GM21576 (cell line): ENCODE measurements around the gene USP1.

ENCODE experiments used
- ATAC-seq: cut with Tn5 transposase; IDR thresholded peaks from one replicate; pipeline ENCODE4 v1.9.1; 2021; ENCODE audit warnings: mild to moderate bottlenecking, moderate library complexity; ENCODE audit not compliant: unreplicated experiment

The USP1 gene

DNA sequence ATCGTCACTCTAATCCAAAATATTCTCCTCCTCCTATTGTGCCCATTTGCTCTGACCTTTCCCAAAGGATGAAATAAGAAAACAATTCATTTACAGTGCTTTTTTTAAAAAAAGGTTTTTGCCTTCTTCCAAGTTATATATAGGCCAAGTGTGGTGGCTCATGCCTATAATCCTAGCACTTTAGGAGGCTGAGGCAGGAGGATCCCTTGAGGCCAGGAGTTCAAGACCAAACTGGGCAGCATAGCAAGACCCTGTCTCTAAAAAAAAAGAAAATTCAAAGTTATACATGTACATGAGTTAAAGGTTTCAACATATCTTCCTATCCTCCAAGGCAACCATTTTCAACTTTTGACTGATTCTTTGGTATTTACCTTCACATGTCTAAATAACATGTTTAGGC is 10.1 kb upstream of the USP1 start:
- ATAC-seq = no peak

- no peak for ATAC-seq
These were observed 8.5 kb upstream of the USP1 start for GRCh38 chr1:62428351-62428750.

- no peak for ATAC-seq
These were observed 7.3 kb upstream of the USP1 start for GRCh38 chr1:62429581-62429980.

GRCh38 chr1:62433861-62434617 is 2.8 kb upstream of the USP1 start:
- ATAC-seq = no peak

DNA sequence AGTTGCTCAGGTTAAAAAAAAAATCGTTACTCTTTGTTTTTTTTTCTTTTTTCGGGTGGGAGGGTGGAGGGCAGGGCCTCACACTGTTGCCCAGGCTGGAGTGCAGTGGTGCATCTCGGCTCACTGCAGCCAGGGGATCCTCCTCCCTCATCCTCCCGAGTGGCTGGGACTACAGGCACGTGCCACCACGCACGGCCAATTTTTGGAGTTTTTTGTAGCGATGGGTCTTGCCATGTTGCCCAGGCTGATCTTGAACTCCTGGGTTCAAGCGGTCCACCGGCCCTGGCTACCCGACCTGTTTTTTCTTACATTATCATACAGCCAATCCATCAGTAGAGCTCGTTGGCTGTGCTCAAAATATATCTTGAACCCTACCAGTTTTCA is 2.2 kb upstream of the USP1 start:
- ATAC-seq = no peak

DNA sequence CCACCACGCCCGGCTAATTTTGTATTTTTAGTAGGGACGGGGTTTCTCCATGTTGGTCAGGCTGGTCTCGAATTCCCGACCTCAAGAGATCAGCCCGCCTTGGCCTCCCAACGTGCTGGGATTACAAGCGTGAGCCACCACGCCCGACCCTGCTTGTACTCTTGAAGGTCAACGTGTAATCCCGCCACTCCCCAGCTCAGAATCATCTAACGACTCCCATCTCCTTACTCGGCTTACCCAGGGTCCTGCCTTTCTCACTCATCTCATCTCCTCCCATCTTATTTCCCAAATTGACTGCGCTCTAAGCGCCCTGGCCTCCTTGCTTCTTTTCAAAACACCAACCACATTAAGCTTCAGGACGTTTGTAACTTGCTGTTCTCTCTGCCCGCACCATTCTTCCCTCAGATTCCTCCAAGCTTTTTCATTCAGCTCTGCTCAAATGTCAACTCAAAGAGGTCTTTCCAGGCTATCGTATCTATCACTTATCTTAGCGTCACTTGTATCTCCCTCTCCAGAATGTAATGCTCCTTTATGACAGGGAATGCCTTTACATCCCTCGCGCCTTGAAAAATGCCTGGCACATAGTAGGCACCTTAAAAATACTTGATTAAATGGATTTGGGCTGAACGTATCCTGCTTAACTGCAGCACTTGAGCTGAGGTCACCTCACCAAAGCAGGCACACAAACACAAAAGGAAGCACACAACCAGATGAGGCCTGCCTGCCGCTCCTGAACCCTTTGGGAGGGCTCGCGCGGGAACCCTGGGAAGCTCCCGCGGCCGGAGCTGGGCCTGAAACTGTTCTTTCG is 1.4 kb upstream of the USP1 start:
- no peak for ATAC-seq

- peak; percentile 67 for ATAC-seq
These were observed 797 bp upstream of the USP1 start for GRCh38 chr1:62436039-62436465.

DNA sequence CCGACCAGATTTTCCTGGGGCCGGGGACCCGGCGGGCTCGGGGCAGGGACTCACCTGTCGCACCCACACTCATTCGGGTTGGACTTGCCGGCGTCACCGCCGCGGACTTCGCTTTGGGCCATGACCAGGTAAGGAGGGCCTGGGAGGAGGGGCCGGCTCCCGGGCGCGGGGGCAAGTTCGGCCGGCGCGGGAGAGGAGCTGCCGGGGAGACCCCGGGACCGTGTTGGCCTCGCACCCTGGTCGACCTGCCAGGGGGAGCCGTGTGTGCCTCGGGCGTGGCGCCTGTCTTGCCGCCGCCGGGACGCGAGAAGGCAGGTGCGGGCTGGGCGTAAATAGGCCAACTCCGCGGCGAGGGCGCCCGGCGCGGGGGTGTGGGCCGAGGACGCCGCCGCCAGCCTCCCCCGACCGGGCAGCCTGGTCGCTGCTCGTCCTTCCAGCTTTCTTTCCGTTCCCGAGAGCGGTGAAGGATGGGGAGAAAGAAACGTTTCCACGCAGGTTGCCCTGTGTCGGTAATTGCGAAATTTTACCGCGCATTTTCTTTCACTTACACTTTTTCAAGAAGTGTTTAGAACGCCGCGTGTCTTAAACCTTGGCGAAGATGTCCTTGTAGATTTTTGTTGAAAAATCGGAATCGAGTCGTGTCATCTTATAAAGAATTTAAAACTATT is 558 bp downstream of the USP1 start:
- no peak for ATAC-seq

DNA sequence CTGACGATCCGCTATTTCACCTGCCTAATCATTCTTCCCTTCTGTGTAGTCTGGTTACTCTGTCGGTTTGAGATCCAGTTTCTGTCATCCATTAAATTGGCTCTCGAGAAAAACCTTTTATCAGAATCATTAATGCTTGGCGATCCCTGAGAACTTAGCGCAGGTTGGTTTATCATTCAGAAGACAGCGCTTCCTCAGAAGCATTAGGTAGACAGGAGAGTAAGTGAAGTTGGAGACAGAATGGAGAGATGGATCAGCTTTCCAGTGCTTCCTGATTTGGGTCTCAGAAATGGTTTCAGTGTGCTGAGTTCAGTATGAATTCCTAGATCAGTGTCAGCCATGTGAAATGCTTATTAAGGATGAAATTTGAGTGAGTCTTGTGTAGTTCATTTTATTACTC is 1.3 kb downstream of the USP1 start:
- ATAC-seq = no peak

DNA sequence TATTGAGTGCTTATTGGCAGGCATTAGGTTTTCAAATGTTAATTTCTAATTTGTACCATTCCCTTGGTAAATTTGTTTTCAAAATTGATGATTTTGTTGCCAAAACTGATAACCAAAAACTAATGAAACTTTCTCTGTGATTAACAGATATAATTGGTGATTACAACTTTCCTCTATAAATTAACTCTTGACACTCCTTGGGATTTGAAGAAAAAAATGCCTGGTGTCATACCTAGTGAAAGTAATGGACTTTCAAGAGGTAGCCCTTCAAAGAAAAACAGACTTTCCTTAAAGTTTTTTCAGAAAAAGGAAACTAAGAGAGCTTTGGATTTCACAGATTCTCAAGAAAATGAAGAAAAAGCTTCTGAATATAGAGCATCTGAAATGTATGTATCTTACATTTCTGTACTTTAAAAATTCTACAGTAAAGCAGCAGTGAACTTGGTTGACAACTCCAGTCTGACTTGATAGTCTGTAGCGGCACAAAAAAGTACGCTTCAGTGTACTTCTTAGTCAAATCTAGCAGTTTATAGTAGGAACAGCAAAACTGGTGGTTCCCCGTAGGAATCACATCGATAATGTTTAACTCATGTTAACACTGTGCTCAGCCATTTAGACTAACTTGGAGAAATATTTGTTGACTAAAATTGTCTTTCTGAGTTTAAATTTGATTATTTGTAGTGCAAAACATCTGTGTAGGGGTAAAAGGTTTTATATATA is 3.0 kb downstream of the USP1 start:
- peak; percentile 25 for ATAC-seq

GRCh38 chr1:62444701-62445100 is 7.9 kb downstream of the USP1 start:
- no peak for ATAC-seq

DNA sequence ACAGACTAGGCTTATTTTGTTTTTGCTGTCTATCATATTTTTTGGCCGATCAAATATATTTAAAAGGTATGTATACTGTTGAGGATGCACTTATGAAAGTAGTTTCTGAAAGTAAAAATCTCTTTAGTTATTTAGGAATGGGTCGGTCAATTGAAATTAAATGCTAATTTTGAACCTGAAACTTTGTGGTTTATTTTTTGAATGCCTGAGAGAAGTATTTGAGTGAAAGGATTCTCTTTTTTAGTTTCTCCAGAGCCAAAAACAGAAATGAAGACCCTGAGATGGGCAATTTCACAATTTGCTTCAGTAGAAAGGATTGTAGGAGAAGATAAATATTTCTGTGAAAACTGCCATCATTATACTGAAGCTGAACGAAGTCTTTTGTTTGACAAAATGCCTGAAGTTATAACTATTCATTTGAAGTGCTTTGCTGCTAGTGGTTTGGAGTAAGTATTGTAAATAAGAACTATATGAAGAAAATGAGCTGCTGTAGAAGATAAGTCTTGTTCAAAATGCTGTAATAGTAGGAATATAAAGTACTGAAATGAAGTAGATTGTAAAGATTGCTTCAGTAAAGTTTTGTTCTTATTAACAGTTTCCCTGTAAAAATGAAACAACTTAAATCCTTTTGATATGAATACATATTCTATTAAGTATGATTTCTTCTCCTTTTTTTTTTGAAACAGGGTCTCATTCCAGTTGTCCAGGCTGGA is 11.5 kb downstream of the USP1 start:
- ATAC-seq = no peak

- no peak for ATAC-seq
These were observed 13.5 kb downstream of the USP1 start for GRCh38 chr1:62450301-62450700.

DNA sequence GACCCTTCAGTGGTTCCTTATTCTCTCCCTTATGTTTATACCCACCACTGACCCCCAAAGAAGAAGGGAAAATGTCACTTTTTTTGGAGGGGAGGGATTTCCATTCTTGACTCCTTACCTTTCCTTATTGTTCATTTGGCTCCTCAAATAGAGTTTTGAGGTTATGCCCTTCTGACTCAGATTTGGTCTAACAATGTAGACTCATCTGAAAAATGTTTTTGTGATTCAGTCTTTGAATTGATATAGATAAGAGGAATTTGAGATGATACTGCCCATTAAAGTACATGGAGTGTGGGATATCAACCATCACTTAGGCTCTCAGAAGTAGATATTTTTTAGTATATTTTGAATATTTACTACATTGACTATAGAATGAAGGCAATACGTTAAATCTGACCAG is 16.1 kb downstream of the USP1 start:
- ATAC-seq = no peak

- ATAC-seq = no peak
These were observed 21.1 kb downstream of the USP1 start for GRCh38 chr1:62457955-62458354.

DNA sequence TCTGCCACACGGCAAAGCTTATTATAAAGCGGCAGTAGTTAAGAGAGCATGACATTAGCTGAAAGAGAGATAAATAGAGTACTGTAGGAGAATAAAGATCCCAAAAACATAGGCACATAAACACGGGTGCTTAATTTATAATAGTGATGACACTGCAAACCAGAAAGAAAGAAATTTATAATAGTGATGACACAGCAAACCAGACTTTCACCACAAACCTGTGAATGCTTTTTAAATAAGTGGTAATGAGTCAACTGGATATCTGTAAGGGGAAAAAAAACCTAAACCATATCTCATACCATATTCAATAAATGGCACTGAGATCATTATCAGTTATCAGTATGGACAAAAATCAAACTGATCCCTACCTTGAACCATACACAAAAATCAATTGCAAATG is 25.5 kb downstream of the USP1 start:
- no peak for ATAC-seq

GRCh38 chr1:62467092-62467491 is 30.2 kb downstream of the USP1 start:
- no peak for ATAC-seq

DNA sequence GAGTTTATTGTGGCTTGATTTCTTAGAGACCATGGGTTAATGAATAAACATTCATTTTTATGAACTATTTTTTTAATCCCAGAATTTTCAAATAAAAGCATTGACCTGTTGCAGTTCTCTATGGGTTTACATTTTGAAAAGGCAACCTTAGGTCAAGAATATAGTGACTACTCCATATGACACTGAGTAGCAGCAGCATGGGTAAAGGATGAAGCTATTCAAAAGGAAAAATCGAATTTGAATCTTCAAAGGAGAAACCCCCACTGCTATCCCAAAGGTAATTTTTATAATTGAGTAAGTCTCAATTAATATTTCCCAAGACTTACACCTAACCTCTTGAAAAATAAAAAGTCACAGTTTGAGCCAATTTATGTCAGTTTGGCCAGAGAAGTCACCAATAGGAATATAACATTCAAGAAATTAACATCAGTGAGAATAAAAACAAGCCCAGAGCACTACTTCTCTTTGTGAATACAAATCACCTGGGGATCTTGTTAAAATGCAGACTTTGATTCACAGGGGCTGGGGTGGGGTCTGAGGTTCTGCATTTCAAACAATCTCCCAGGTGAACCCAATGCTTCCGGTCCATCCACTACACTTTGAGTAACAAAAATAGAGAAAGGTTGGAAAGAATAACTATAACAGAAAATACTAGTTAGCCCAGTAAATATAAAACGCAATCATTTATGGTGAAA is 39.8 kb downstream of the USP1 start:
- ATAC-seq = no peak

DNA sequence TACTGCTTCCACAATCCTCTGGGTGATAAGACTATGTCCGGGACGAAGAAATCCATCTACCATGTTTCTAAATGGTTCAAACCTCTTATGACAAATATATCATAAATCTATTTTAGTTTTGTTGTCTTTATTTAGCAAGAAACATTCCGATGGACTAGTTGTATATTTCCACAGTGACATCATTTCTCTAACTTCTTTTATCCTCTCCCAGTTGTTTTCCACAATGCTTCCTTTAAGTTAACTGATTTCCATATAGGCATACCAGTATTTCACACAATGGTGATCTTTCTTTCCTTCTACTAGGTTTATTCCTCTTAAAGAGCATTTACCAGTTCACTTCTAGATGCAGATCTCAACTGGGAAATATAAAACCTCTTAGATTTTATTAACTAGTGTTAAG is 44.8 kb downstream of the USP1 start:
- no peak for ATAC-seq
